Measurements from ENCODE around the gene CAPN7.
A peak's percentile ranks its signal among the peaks of the same experiment; 100 is the strongest.

CAPN7 gene

DNA sequence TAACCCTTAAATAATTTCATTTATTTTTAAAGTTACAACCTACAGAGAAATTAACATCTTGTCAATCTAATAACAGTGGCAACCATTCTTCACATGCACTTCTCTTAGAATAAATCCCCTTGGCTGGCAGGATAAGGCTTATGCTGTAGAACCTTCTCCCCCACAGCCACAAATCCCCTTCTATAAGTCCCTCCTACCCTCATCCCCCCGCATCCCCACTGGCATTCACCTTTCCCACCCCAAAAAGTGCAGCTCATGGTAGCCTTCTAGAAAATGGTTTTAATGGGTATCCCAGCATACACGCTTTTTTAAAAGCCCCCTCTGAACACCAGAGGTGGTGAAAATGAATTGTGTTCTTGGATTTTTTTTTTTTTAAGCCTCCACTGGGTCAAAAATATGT lies 49.2 kb downstream of the CAPN7 start:
- no peak for DNase-seq

DNA sequence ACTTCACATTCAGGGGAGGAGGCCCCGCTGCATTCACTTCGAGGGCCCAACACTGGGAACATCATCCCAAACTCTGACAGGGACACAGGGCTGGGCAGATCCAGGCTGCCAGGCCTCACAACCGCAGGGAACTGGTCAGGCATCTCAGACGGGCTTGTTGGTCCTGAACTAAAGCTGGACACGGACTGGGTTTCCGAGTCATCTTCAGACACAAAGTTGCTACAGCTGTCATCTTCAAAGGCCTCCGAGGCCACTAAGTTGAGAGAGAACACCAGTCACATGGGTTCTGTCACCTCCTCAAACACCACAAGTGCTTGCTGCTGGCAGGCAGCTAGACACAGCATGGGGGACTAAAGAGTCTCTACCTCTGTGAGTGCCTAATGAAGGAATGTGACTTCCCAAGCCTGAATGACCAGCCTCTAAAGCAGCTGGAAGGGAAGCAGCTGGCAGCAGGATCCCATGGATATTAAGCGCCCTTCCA lies 50.9 kb downstream of the CAPN7 start:
- no peak for DNase-seq

- no peak for DNase-seq
Observed at GRCh38 chr3:15258720-15259119, 52.7 kb downstream of the CAPN7 start.

DNA sequence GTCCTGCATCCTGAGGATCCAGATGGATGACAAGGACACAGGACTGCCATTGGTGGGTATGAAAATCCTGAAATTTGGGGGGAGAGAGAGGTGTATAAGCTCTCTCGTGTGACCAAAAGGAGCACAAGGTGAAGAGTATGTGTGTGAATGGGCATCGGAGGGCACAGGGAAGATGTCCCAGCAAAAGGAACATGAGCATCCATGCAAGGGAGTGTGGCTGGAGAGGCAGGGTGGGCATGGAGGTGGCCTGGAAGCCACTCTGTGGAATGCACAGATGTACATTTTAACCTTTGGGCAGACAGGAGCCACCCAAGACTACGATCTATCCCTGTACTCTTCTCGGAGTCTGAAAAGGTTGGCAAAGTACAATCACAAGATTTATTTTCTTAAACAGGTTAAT lies 54.5 kb downstream of the CAPN7 start:
- no peak for DNase-seq

DNA sequence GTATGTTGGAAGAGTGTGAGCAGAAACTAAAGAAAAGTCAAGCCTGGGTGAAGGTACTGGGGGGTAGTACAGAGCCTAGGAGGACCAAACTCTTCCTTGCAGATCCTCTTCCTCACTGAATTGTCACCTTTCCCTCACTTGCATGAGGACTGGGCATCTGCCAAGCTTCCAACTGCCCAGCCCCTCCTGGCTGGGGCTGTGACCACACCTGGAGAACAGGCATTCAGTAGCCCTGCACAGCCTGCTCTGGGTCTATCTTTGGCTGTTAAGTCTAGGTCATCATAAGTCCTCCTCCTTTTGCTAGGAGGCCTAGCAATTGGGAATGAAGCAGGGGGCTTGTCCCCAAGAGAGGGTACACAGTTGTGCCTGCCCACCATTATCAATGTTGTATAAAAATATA lies 55.2 kb downstream of the CAPN7 start:
- no peak for DNase-seq

- DNase-seq: no peak
Observed at GRCh38 chr3:15262021-15262420, 56.0 kb downstream of the CAPN7 start.

- DNase-seq: no peak
Observed at GRCh38 chr3:15263120-15263519, 57.1 kb downstream of the CAPN7 start.

DNA sequence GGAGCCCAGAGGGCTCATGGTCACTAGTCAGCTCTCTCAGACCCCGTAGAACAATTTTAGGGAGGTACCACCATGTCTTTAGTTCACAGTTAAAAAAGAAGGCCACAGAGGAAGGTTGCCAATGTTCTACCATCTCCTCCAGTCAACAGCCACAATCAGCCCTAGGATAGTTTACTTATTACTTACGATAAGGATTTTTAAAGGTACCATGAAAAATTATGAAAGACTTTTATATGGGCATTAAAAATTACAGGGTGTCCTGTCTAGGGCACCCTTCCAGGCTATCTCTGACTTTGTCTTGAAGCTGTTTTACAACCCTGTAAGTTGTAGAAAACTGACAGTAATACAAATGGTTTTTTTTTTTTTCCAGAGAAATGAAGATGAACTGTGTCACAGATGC lies 57.9 kb downstream of the CAPN7 start:
- DNase-seq: no peak

GRCh38 chr3:15264486-15264885 lies 58.4 kb downstream of the CAPN7 start:
- no peak for DNase-seq

DNA sequence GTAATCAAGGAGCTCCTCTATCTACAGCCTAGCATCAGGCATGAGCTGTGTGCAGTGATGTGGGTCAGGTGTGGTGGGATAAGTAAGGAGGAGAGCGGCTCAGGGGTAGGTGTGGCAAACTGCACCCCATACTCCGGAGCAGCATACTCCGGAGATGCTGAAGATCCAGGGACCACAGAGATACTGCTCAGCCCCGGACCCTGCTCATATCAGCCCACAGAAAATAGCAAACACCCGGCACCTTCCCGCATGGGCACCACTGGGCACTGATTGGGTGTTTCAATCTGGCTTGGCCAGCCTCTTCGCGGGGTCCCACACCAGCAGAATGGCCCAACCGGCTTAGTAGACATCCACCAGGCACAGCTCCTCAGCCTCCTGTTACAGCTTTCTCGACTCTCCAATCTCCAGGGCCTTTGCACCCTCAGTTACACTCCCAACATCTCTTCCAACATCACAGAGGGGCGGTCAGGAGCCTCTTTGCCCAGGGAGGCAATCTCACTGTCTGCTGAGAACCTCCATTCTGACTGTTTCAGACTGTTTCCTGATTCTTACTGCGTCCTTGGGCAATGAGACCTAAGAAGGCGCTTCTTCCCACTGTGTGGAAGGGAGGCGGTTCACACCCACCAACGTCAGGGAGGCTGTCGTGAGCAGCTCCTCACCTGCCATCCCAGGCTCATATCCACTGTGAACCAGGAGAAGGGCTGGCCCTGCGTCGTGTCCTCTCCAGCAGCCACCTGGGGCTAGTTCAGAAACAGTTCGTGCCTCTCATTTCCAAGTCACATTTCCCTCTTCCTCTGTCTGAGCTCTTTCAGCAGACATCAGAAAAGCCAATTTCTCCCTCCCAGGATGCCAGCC lies 59.8 kb downstream of the CAPN7 start:
- no peak for DNase-seq

DNA sequence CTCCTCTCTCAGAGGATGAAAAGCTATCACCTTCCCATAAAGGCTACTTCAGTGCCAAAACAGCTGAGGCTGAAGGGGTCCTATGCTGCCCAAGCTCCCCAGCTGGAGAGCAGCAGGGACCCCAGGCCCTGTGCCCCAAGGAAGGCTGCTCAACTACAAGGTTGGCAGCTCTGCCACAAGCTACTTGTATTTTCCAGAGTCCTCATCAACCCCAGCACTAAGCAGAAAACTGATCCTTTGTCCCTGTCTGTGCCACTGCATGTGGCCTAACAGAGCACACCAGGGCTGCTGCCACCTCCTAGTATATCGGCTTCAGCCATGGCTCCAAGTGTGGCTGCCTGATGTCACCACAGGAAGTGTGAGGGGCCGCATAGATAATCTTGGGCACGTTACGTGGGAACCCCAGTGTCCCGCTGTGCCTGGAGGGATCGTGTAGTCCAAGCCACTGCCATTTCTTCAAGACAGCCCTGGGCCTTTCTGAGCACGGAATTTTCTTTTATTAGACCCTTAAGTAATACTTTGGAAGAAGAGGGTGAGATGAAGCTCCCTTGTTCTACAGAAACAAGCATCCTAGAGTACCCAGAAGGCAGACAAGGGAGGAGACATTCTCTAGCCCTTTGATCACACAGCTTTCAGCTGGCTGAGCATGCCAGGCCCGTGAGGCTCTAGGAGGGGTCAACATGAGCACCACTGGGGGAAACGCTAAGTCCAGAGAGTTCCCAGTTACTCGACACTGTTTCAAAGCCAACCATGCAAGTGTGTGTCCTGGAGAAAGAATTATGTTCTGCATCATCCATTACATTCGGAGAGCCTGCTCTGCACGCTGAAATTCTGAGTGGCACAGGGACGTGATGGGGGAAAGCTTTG lies 60.7 kb downstream of the CAPN7 start:
- no peak for DNase-seq

DNA sequence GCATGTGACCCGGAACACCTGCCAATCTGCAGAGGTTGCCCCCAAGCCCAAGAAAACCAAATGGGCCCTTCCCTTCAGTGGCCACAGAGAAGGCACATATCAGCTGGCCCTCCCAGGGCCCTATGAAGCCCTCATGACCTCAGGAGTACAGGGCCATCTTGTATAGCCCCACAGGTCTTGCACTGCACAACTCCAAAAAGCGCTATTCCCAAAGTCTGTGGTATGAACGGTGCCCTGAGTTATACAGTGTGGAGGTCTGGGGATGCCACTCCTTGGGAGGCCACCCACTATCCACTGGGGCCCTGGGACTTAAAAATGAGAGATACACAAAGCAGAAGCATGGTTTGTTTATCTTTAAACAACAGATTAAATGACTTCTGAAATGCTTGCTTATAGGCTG lies 61.5 kb downstream of the CAPN7 start:
- no peak for DNase-seq

- DNase-seq: peak; percentile 41
Observed at GRCh38 chr3:15268033-15268631, 62.1 kb downstream of the CAPN7 start.

- peak; percentile 69 for DNase-seq
Observed at GRCh38 chr3:15269091-15269989, 63.3 kb downstream of the CAPN7 start.

- DNase-seq: no peak
Observed at GRCh38 chr3:15271030-15271429, 65.0 kb downstream of the CAPN7 start.

DNA sequence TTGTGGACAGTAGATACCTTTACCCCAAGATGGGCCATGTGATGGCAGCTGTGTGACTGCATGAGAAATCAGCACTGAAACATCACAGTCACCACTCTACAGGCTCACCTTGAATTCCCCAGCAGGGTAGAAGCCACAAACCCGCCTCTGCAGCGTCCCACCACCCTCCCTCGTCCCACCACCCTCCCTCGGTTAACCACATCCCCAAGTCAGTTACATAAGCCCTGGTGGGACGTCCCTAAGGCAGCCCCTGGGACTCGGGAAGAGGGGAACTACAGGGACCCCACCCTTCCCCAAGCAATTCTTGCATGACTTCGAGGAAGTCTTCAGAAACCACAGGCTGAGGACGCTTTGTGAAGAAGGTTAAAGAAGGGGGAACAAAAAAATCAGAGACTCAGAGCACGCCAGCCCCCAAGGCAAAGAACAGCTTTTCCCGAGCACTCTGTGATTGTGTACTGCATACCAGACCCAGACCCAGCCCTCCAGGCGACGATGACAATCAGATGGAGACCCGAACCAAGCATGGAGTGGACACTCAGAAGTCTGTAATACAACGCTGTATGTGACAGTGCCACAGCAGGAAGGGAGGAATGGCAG lies 65.8 kb downstream of the CAPN7 start:
- no peak for DNase-seq

GRCh38 chr3:15272426-15273196 lies 66.6 kb downstream of the CAPN7 start:
- no peak for DNase-seq

DNA sequence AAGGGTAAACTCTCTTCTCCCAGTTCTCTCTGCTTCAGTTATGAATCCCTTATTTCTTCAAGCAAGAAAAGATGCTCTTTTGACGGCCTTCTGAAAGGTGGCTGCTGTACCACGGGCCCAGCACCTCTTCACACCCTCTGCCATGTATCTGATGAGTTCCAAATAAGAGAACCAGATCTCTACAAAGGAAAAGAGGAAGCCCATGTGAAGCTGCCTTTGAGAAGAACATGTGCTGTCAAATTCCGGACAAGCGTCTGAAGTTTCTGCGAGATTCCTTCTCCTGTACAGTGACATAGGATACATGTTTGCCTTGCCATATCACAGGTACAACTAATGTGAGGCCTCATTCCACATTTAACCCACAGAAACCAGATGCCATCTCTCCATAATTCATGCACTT lies 67.2 kb downstream of the CAPN7 start:
- DNase-seq: no peak

GRCh38 chr3:15276028-15276724 lies 70.1 kb downstream of the CAPN7 start:
- DNase-seq: no peak

- DNase-seq: no peak
Observed at GRCh38 chr3:15277861-15278500, 71.9 kb downstream of the CAPN7 start.

All from NCI-H2227 treated with DMSO at 0.1 percent for 48 hours (cell line).